ELR (cell line): ENCODE data around the gene CDH13.
A peak's percentile ranks its signal among the peaks of the same experiment; 100 is the strongest.

ENCODE experiments used
- DNase-seq: peaks from one replicate; pipeline ENCODE4 v3.0.0-alpha.2; 2015; ENCODE audit warnings: low read depth

CDH13 gene

GRCh38 chr16:83248735-83249463, 622.1 kb downstream of the CDH13 start:
- DNase-seq = no peak

- DNase-seq = no peak
Measured at GRCh38 chr16:83253521-83253920, 626.8 kb downstream of the CDH13 start.

DNA sequence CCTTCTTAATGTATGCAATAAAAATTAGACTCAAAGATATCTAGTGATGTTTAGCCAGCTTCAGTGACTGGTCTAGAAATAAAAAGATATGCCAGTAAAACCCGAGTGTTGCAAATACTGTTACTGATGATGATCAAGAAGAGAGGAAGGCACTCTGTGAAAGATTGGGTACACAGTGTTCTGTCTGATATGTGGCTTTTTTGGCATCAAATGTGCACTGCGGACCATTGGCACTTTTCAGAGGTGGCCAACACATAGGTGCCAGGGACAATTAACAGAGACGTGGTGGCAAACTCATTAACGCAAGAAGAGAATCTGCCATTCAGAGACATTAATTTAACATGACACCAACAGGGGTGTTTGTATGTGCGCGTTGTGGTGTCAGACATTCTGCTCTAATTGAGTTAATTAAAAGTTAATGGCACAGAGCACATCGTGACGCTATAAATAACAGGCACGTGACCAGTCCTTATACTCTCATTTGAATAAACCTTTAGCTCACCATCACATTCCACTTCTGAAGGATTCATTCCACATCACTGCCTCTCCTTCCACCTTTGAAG, 631.7 kb downstream of the CDH13 start:
- no peak for DNase-seq

GRCh38 chr16:83266848-83267553, 640.2 kb downstream of the CDH13 start:
- no peak for DNase-seq

- DNase-seq = no peak
Measured at GRCh38 chr16:83268169-83268568, 641.4 kb downstream of the CDH13 start.

GRCh38 chr16:83269048-83269447, 642.3 kb downstream of the CDH13 start:
- no peak for DNase-seq

- no peak for DNase-seq
Measured at GRCh38 chr16:83269541-83269940, 642.8 kb downstream of the CDH13 start.

- no peak for DNase-seq
Measured at GRCh38 chr16:83270061-83270460, 643.3 kb downstream of the CDH13 start.

DNA sequence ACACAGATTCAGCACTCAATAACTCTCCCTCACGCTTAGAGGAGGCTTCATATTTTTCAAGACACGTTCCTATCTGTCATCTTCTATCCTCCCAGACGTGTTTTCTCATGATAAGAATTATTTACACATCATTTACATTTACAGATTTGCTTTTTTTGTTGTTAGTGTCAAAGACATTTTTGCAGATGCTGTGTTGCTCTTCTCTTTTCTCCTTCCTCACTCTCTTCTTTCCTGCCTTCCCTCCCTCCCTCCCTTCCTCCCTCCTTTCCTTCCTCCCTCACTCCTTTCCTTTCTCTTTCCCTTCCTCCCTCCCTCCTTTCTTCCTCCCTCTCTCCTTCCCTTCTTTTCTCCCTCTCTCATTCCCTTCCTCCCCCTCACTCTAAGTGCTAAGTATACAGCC, 643.9 kb downstream of the CDH13 start:
- no peak for DNase-seq

- DNase-seq = no peak
Measured at GRCh38 chr16:83271123-83271522, 644.4 kb downstream of the CDH13 start.

DNA sequence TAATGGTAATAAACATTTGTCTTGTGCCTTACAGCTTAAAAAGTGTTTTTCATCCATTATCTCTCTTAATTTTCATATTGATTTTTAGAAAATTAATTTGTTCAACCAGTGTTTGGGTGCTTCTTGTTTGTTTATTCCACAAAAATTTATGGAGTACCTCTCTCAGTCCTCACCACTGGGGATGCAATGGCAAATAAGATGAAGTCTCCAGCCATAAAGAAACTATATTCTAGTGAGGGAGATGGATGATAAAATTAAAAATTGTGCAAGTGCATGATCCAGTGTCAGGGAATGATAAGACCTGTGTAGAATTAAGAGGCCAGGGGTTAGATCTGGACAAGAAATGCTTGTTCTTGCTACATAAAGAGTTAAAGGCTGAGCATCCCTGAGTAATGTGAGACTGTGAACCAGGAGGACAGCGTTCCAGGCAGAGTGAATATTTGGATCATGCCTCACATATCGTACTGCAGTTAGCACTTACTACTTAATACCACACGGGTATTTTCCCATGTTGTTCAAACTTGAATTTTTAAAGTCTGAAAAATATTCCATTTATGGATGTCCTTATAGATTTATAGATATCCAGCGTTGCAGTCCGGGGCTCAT, 645.3 kb downstream of the CDH13 start:
- peak; percentile 10 for DNase-seq

- DNase-seq = no peak
Measured at GRCh38 chr16:83272843-83273242, 646.1 kb downstream of the CDH13 start.

DNA sequence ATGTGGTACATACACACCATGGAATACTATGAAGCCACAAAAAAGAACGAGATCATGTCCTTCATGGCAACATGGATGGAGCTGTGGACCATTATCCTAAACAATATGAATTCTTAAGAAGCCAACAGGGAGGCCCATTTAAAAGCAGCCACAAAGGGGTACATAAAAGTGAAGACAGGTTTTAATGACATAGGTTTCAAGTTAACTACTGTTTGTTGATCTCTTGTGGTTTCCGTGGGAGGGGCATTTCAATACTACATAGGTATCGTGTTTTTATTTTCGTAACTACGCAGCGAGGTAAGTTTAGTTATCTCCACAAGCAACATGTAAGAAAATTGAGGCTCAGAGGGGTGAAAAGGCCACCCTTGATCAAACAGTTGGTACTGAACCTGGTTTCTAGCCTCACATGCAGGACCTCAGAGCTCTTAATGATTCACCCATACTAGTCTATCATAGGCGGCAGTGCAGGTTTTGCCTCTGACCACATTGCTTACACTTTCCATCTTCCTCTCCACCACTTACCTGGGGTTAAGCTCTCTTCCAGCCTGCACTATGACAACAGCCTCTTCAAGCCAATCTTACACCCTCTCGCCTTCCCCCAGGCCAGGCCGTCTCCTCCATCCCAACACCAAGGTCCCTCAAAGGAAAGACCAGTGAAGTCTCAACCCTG, 646.9 kb downstream of the CDH13 start:
- DNase-seq = no peak

GRCh38 chr16:83279251-83279650, 652.5 kb downstream of the CDH13 start:
- no peak for DNase-seq

GRCh38 chr16:83285921-83286320, 659.2 kb downstream of the CDH13 start:
- no peak for DNase-seq

- DNase-seq = no peak
Measured at GRCh38 chr16:83296505-83296904, 669.7 kb downstream of the CDH13 start.

DNA sequence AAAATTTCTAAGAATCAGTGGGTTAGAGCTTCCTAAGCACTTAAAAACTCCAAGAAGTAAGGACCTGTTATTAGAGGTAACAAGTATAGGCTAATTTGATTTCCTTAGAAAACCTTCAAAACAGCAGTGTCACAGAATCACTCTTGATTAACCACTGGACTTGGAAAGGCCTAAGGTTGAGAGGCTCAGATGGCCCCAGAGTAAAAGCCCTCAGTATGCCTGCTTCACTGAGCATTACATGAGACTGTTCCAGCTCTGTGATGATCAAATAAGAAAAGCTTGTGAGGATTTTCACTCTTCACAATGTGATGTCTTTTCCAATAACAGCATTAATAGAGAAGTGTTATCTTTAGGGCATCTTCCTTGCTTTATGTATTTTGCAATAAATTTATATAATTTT, 671.8 kb downstream of the CDH13 start:
- no peak for DNase-seq

GRCh38 chr16:83300326-83300725, 673.6 kb downstream of the CDH13 start:
- no peak for DNase-seq

DNA sequence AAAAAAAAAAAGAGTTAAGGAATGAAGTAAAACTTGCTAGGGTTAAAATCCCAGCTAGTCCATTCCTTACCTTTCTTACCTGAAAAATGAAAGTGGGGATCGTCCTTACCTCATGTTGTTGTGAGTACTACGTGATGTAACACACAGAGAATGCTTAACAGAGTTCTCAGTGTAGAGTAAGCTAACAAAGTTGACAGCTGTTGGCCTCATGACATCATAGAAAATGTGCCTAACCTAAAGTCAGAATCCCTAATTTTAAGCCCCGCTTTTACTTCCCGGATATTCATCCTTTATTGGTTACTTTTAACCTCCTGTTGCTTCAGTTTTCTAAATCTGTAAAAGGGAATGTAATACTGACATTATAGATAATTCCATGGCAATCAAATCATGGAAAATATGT, 675.2 kb downstream of the CDH13 start:
- no peak for DNase-seq

DNA sequence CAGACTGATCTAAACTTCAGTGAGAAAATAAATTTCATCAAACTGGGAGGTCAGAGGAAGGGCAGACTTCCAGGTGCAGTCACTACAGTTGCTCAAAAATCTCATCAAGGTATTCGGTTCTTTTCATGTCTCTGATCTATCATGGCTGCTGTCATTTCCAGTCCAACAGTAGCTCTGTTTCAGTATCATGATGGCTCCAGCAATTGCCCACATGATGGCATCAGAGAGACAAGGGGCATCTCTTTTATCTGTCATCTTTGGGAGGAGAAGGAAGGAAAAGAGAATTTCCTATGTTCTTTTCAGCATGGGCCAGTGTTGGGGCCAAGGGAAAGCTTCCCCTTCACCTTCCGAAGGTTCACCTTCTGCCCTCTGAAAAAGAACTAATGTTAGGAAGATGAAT, 676.1 kb downstream of the CDH13 start:
- DNase-seq = no peak

GRCh38 chr16:83305092-83305491, 678.3 kb downstream of the CDH13 start:
- DNase-seq = peak; percentile 89

DNA sequence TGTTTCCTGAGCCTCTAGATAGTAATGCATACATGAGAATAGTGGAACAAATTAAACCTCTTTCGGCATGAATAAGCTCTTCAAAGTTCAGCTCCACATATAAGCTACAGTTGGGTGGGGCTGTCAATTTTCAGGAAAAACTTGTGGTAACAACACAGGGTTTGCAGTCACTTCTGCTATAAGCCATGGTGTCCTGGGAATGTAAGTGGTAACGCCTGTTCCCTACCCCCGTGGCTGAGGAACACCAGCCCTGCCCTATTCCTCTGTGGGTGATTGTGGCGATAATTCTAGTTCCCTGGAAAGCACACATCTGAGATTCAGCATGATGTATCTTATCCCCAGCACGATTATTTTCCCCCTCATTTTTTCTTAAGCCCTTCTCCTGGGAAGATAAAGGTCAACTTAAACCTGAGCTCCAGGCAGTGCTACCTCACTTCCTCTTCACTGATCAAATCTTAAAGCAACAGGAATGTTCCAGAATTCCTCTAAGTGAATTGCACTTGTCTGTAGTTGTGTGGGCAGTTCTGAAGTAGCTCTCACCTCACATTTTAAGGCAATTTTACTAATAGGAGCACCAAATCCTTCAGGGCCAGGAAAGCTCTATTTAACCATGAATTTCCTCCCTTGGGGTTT, 680.3 kb downstream of the CDH13 start:
- DNase-seq = no peak
